ENCODE data around the gene TAOK1.

Gene TAOK1

GRCh38 chr17:29433541-29433940, 43.4 kb downstream of the TAOK1 start:
- Histone ChIP-seq H3K4me3 (ENCODE audit: low read length) (no peak overlapping the region), H4K20me1 (ENCODE audit: control insufficient read depth, insufficient read depth, low read depth, low read length) (peaks cover 9% of the 10 kb centered on the region; the same call in 1 of the 2 replicates), H3K4me1 (ENCODE audit: control insufficient read depth, low read length) (peaks cover 18% of the 10 kb centered on the region), H3F3A (ENCODE audit: control insufficient read depth, insufficient read depth) (no peaks in the 10 kb centered on the region; the same call in 1 of the 2 replicates), H3K9me2 (replicated peaks; ENCODE audit: control insufficient read depth, low read length) (no peaks in the 10 kb centered on the region), H3K79me2 (ENCODE audit: control insufficient read depth, low read length) (peaks cover 90% of the 10 kb centered on the region), H3K27me3 (ENCODE audit: control insufficient read depth, low read length) (no peaks in the 10 kb centered on the region), H3K27ac (ENCODE audit: low read depth, low read length) (no peak overlapping the region), H3K9me3 (ENCODE audit: control insufficient read depth, insufficient read depth, low read length) (no peaks in the 10 kb centered on the region), H3K36me3 (ENCODE audit: control insufficient read depth, low read length) (no peaks in the 10 kb centered on the region), H3K4me2 (ENCODE audit: low read length) (no peak overlapping the region)
- TF ChIP-seq EZH2phosphoT487 (IDR thresholded peaks at IDR 0.05; ENCODE audit: borderline replicate concordance, low read length) (no peak), CTCF (IDR thresholded peaks at IDR 0.05; ENCODE audit: low read depth, low read length, poor library complexity, severe bottlenecking) (no peak)

- H3K4me2 ChIP-seq (ENCODE audit: low read length), result no peak overlapping the region
- H4K20me1 ChIP-seq (ENCODE audit: control insufficient read depth, insufficient read depth, low read depth, low read length), result peaks cover 9% of the 10 kb centered on the region; the same call in 1 of the 2 replicates
- no peak overlapping the region for H3K27ac ChIP-seq (ENCODE audit: low read depth, low read length)
- H3K9me3 ChIP-seq (ENCODE audit: control insufficient read depth, insufficient read depth, low read length), result no peaks in the 10 kb centered on the region
- H3K79me2 ChIP-seq (ENCODE audit: control insufficient read depth, low read length), result peaks cover 90% of the 10 kb centered on the region
- H3K36me3 ChIP-seq (ENCODE audit: control insufficient read depth, low read length), result no peaks in the 10 kb centered on the region
- H3F3A ChIP-seq (ENCODE audit: control insufficient read depth, insufficient read depth), result no peaks in the 10 kb centered on the region; the same call in 1 of the 2 replicates
- no peaks in the 10 kb centered on the region for H3K27me3 ChIP-seq (ENCODE audit: control insufficient read depth, low read length)
- TF ChIP-seq CTCF (IDR thresholded peaks at IDR 0.05; ENCODE audit: low read depth, low read length, poor library complexity, severe bottlenecking) (no peak), EZH2phosphoT487 (IDR thresholded peaks at IDR 0.05; ENCODE audit: borderline replicate concordance, low read length) (no peak)
- no peaks in the 10 kb centered on the region for H3K9me2 ChIP-seq (replicated peaks; ENCODE audit: control insufficient read depth, low read length)
- H3K4me1 ChIP-seq (ENCODE audit: control insufficient read depth, low read length), result peaks cover 18% of the 10 kb centered on the region
- H3K4me3 ChIP-seq (ENCODE audit: low read length), result no peak overlapping the region
Measured at GRCh38 chr17:29434550-29434949, 44.4 kb downstream of the TAOK1 start.

- Histone ChIP-seq H3K4me3 (ENCODE audit: low read length) (no peak overlapping the region), H3K4me2 (ENCODE audit: low read length) (no peak overlapping the region), H3K36me3 (ENCODE audit: control insufficient read depth, low read length) (peaks cover 9% of the 10 kb centered on the region), H4K20me1 (ENCODE audit: control insufficient read depth, insufficient read depth, low read depth, low read length) (0 out of 2 replicates have a peak, but pooled peaks cover 6% of the 10 kb centered on the region), H3K4me1 (ENCODE audit: control insufficient read depth, low read length) (peaks cover 52% of the 10 kb centered on the region), H3K79me2 (ENCODE audit: control insufficient read depth, low read length) (peaks cover 97% of the 10 kb centered on the region), H3K9me3 (ENCODE audit: control insufficient read depth, insufficient read depth, low read length) (no peaks in the 10 kb centered on the region), H3K9me2 (replicated peaks; ENCODE audit: control insufficient read depth, low read length) (no peaks in the 10 kb centered on the region), H3K27me3 (ENCODE audit: control insufficient read depth, low read length) (no peaks in the 10 kb centered on the region), H3F3A (ENCODE audit: control insufficient read depth, insufficient read depth) (peaks cover 3% of the 10 kb centered on the region), H3K27ac (ENCODE audit: low read depth, low read length) (no peak overlapping the region)
- no peak for TF ChIP-seq CTCF (IDR thresholded peaks at IDR 0.05; ENCODE audit: low read depth, low read length, poor library complexity, severe bottlenecking)
- TF ChIP-seq EZH2phosphoT487 (IDR thresholded peaks at IDR 0.05; ENCODE audit: borderline replicate concordance, low read length), result no peak
Measured at GRCh38 chr17:29442451-29442850, 52.3 kb downstream of the TAOK1 start.
